Measurements from ENCODE around the gene NET1. TPM values are rescaled to one million over a fixed set of nuclear protein-coding genes. Genes with fewer than 3 reads are reported as not detected.

The NET1 gene
- polyA plus RNA-seq, 3 donors: 1.2 to 1.7 (median 1.4) TPM

DNA sequence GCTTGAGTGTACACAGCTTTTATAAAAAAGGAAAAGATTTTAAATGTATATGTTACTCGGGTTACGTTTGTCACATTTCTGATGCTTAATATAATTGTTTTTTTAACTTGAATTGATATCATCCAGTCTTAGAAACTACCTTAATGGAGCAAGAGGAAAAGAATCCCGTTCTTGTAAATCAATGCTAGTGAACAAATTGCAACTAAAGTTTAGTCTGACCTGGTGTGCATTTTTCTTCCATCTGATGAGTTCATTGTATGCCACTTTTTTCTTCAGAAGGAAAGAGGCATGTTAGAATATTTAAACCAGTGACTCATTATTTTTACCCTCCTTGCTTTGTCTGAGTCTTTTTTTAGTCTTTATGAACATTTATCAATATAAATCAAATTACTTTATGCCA, 34.7 kb downstream of the NET1 start:
- peak overlapping the region; percentile 45 to 72 (median 48) for H3K4me3 ChIP-seq (replicated peaks in 1 of 3; ENCODE audit: low read depth in 2 of 3, low read length in 3 of 3)
- H3K27ac ChIP-seq (ENCODE audit: low read depth in 1 of 2, low read length in 2 of 2): no peak overlapping the region
- H3K4me3 Mint-ChIP-seq: peak overlapping the region; percentile 84 to 93
- peak overlapping the region; percentile 75 for H3K4me2 ChIP-seq (replicated peaks; ENCODE audit: extremely low read depth, low read length, poor library complexity, severe bottlenecking)
- H2AFZ ChIP-seq (ENCODE audit: insufficient read depth, low read depth, low read length, poor library complexity, severe bottlenecking): peak overlapping the region; percentile 84
- no peak overlapping the region for H3K9ac ChIP-seq (ENCODE audit: insufficient read depth, low read length, poor library complexity, severe bottlenecking)
- peaks cover 0 to 4% of the 10 kb centered on the region in 2 donors for H3K36me3 Mint-ChIP-seq
- H3K27me3 Mint-ChIP-seq (ENCODE audit: low read depth in 3 of 3): peaks cover 0 to 3% (median 0%) of the 10 kb centered on the region in 3 donors
- H3K9me3 ChIP-seq (replicated peaks in 1 of 2; ENCODE audit: control insufficient read depth in 1 of 2, insufficient read depth in 1 of 2, low read length in 2 of 2): no peaks in the 10 kb centered on the region
- peaks cover 4% of the 10 kb centered on the region for H3K79me2 ChIP-seq (ENCODE audit: insufficient read depth, low read length)
- intact Hi-C loops (cut with micrococcal nuclease): no loop called here
- no peak for DNase-seq
- H4K20me1 ChIP-seq (ENCODE audit: insufficient read depth, low read length): no peaks in the 10 kb centered on the region
- no peaks in the 10 kb centered on the region for H3K9me3 Mint-ChIP-seq
- no peaks in the 10 kb centered on the region for H3K27me3 ChIP-seq (ENCODE audit: control insufficient read depth in 2 of 2, insufficient read depth in 2 of 2, low read length in 2 of 2)
- H3K36me3 ChIP-seq (replicated peaks in 1 of 2; ENCODE audit: control insufficient read depth in 1 of 2, insufficient read depth in 2 of 2, low read length in 2 of 2): no peaks in the 10 kb centered on the region
- H3K27ac Mint-ChIP-seq: peak overlapping the region in 1 of 7 donors; percentile 31
- H3K4me1 ChIP-seq (ENCODE audit: control insufficient read depth in 1 of 2, insufficient read depth in 2 of 2, low read length in 2 of 2): peaks cover 6 to 13% of the 10 kb centered on the region in 2 donors
- no peak for TF ChIP-seq CTCF (IDR thresholded peaks at IDR 0.05)
- WGBS (ENCODE audit: insufficient coverage): no CpG with 5 or more reads among the region's 3 CpGs
- H3K4me1 Mint-ChIP-seq: peaks cover 19% of the 10 kb centered on the region

- Histone ChIP-seq H3K4me3 (replicated peaks in 1 of 3; ENCODE audit: low read depth in 2 of 3, low read length in 3 of 3) (peak overlapping the region in 1 of 3 experiments; percentile 15), H2AFZ (ENCODE audit: insufficient read depth, low read depth, low read length, poor library complexity, severe bottlenecking) (peak overlapping the region; percentile 49)
Measured at GRCh38 chr10:5447611-5448071, 35.3 kb downstream of the NET1 start.

More at GRCh38 chr10:5447611-5448071, 35.3 kb downstream of the NET1 start:
- Histone ChIP-seq H3K4me1 (ENCODE audit: control insufficient read depth in 1 of 2, insufficient read depth in 2 of 2, low read length in 2 of 2) (peaks cover 6 to 13% of the 10 kb centered on the region in 2 donors), H3K36me3 (replicated peaks in 1 of 2; ENCODE audit: control insufficient read depth in 1 of 2, insufficient read depth in 2 of 2, low read length in 2 of 2) (peaks cover 4 to 5% of the 10 kb centered on the region in 2 donors), H3K27me3 (ENCODE audit: control insufficient read depth in 2 of 2, insufficient read depth in 2 of 2, low read length in 2 of 2) (no peaks in the 10 kb centered on the region), H4K20me1 (ENCODE audit: insufficient read depth, low read length) (no peaks in the 10 kb centered on the region), H3K9me3 (replicated peaks in 1 of 2; ENCODE audit: control insufficient read depth in 1 of 2, insufficient read depth in 1 of 2, low read length in 2 of 2) (no peaks in the 10 kb centered on the region), H3K27ac (ENCODE audit: low read depth in 1 of 2, low read length in 2 of 2) (no peak overlapping the region), H3K79me2 (ENCODE audit: insufficient read depth, low read length) (peaks cover 4% of the 10 kb centered on the region), H3K4me2 (replicated peaks; ENCODE audit: extremely low read depth, low read length, poor library complexity, severe bottlenecking) (peak overlapping the region; percentile 16), H3K9ac (ENCODE audit: insufficient read depth, low read length, poor library complexity, severe bottlenecking) (no peak overlapping the region)
- no CpG with 5 or more reads among the region's 5 CpGs for WGBS (ENCODE audit: insufficient coverage)
- intact Hi-C loops (cut with micrococcal nuclease): no loop called here
- Mint-ChIP-seq H3K4me1 (peaks cover 19% of the 10 kb centered on the region), H3K9me3 (no peaks in the 10 kb centered on the region), H3K27me3 (ENCODE audit: low read depth in 3 of 3) (peaks cover 0 to 3% (median 0%) of the 10 kb centered on the region in 3 donors), H3K27ac (peak overlapping the region in 1 of 7 donors; percentile 33), H3K36me3 (peaks cover 6 to 10% of the 10 kb centered on the region in 2 donors), H3K4me3 (peak overlapping the region in 1 of 2 donors; percentile 37)
- TF ChIP-seq CTCF (IDR thresholded peaks at IDR 0.05): no peak
- DNase-seq: no peak

All from CD14-positive monocyte (primary cell).